Activated CD4-positive, alpha-beta T cell treated with anti-CD3 and anti-CD28 coated beads, Interleukin-10, Interleukin-2, amounts not matched to agents 100 ng/mL and 50 ng/mL, durations not matched to agents 16 hours and 8 hours (primary cell): ENCODE results near the gene CDR2L.

Experiments
- DNase-seq: peaks from one replicate; pipeline ENCODE4 v3.0.0-alpha.2; 2020

CDR2L gene

DNA sequence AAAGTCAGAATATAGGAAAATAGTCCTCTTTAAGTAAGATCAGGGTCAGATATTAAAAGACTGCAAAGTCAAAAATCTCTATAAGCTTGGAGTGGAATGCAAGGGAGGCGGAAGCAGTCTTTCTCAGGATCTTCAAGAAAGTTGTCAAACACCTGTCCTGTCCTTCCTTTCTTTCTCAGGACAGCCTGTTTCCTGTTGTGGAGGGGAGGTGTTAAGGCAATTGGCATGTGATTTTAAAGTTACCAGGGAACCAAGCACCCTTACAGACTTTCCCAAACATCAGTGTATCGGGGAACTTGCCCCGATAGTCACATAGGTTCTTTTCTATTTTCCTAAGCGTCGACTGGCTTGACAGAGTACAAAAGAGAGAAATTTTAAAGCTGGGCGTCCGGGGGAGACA is 57.3 kb downstream of the CDR2L start:
- no peak for DNase-seq

GRCh38 chr17:75045946-75046406 is 58.5 kb downstream of the CDR2L start:
- peak; percentile 64 for DNase-seq

- DNase-seq: peak; percentile 99
These were observed 59.2 kb downstream of the CDR2L start, which contains the start of the genes ATP5PD and KCTD2 for GRCh38 chr17:75046407-75047289. Gene ATP5PD, minus strand, starts transcription at chr17:75046969. Its CDS starts 4,319 bp downstream, at chr17:75042650. Gene KCTD2, plus strand, starts transcription at chr17:75047225. Its CDS starts 26 bp downstream, at chr17:75047251.

GRCh38 chr17:75047398-75048098 is 60.1 kb downstream of the CDR2L start:
- peak; percentile 22 for DNase-seq

DNA sequence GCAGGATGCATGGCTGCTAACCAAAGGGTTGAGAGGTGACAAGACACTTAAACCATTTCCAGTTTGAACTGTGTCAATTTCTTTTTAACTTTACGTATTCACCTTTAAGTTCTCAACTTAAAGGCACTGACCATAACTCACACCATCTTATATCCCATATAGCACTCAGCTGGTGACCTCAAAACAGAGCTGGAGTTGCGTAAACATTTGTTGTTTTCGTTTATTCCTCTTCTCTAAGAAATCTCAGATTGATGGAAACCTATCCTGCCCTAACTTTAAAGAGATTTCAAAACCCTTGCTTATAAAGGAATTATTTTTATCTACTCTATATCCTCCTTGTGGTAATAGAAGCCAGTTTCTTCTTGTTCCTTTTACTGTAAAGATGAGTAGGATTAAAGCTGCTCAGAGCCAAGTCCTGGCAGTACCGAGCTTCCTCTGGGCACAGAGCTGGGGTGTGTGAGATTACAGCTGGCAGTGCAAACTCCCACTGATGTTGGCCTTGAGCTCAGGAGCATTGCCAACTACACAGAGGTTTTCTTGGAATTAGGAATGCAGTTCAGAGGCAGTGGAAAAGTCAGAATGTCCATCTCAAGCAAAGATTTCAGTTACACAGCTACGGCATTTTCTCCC is 60.9 kb downstream of the CDR2L start:
- DNase-seq: no peak

- DNase-seq: no peak
These were observed 61.6 kb downstream of the CDR2L start for GRCh38 chr17:75049057-75049456.

GRCh38 chr17:75049706-75050105 is 62.3 kb downstream of the CDR2L start:
- peak; percentile 11 for DNase-seq

GRCh38 chr17:75051941-75052340 is 64.5 kb downstream of the CDR2L start:
- no peak for DNase-seq
